ENCODE results near the gene MAGEA9B. TPM values are rescaled to one million over a fixed set of nuclear protein-coding genes. Genes with fewer than 3 reads are reported as not detected.

MAGEA9B gene
- total RNA-seq, 1 experiment from 2014 or later, result 0.47 TPM

DNA sequence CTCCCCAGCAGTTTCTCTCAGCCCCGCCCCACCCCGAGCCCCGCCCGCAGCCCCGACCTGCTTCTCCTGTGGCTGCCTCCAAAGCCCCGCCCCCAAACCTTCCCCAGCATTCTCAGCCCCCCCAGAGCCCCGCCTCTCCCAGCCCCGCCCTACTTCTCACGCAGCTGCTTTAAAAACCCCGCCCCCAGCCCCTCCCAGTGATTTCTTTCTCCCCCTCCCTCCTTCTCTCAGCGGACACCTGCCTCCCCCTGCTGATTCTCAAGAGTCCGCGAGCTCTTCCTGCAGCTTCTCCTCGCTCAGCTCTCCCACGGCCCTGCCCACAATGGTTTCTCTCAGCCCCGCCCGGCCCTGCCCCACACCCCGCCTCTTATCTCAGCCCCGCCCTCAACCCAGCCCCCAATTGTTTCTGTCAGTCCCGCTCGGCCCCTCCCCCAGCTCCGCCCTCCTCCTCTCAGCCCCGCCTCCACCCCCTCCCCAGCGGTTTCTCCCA lies 47.1 kb downstream of the MAGEA9B start:
- intact Hi-C loops (cut with micrococcal nuclease), result no loop called here
- Histone ChIP-seq H3K36me3 (ENCODE audit: control insufficient read depth in 1 of 2, insufficient read depth in 2 of 2, low read length in 2 of 2) (no peaks in the 10 kb centered on the region), H3K79me2 (ENCODE audit: insufficient read depth, low read length) (peaks cover 3% of the 10 kb centered on the region; the same call in 1 of the 2 replicates), H3K9ac (ENCODE audit: low read length) (peak overlapping the region; percentile 66), H3K9me3 (ENCODE audit: control insufficient read depth in 1 of 2, insufficient read depth in 1 of 2, low read depth in 1 of 2, low read length in 2 of 2) (no peaks in the 10 kb centered on the region), H3K4me3 (replicated peaks in 1 of 2; ENCODE audit: low read depth in 1 of 2, low read length in 2 of 2) (peak overlapping the region; percentile 74 to 77), H3K9me2 (ENCODE audit: insufficient read depth) (no peaks in the 10 kb centered on the region), H3K27me3 (ENCODE audit: insufficient read depth, low read length) (no peaks in the 10 kb centered on the region), H3K27ac (ENCODE audit: low read depth, low read length) (peak overlapping the region; percentile 74), H4K20me1 (ENCODE audit: insufficient read depth) (no peaks in the 10 kb centered on the region), H3K4me2 (ENCODE audit: low read length) (peak overlapping the region; percentile 83), H3K4me1 (ENCODE audit: control insufficient read depth in 1 of 2, insufficient read depth in 2 of 2, low read length in 2 of 2) (peaks cover 3 to 4% of the 10 kb centered on the region in 2 experiments; a peak in 2 of 4 replicates), H2AFZ (ENCODE audit: low read depth, low read length, poor library complexity, severe bottlenecking) (no peak overlapping the region)
- TF ChIP-seq POLR2A (IDR thresholded peaks at IDR 0.05; ENCODE audit: borderline replicate concordance, extremely low read depth, insufficient read depth, insufficient read length) (no peak), CTCF (IDR thresholded peaks at IDR 0.05 in 2 of 3, conservative IDR thresholded peaks at IDR 0.05 in 1 of 3; ENCODE audit: borderline replicate concordance in 1 of 3, insufficient read depth in 1 of 3, low read depth in 2 of 3, low read length in 2 of 3) (no peak), REST (IDR thresholded peaks at IDR 0.05; ENCODE audit: low read depth) (no peak), SIN3A (IDR thresholded peaks at IDR 0.05; ENCODE audit: low read depth) (no peak), SP1 (IDR thresholded peaks at IDR 0.05; ENCODE audit: low read depth) (no peak), ZNF274 (IDR thresholded peaks at IDR 0.05; ENCODE audit: low read depth, low read length) (no peak), EZH2phosphoT487 (IDR thresholded peaks at IDR 0.05; ENCODE audit: borderline replicate concordance) (no peak), POLR2AphosphoS5 (IDR thresholded peaks at IDR 0.05; ENCODE audit: low read depth, low read length) (no peak), RAD21 (IDR thresholded peaks at IDR 0.05; ENCODE audit: low read depth) (no peak), ZFX (IDR thresholded peaks at IDR 0.05) (no peak), EZH2 (IDR thresholded peaks at IDR 0.05) (no peak), CBX3 (IDR thresholded peaks at IDR 0.05; ENCODE audit: low read depth) (no peak), SRF (IDR thresholded peaks at IDR 0.05; ENCODE audit: low read depth) (no peak), JUND (IDR thresholded peaks at IDR 0.05) (no peak), TCF7L2 (IDR thresholded peaks at IDR 0.05; ENCODE audit: borderline replicate concordance, extremely low read depth, insufficient read depth, insufficient read length) (no peak)
- TF ChIP-seq, protein P1, sequence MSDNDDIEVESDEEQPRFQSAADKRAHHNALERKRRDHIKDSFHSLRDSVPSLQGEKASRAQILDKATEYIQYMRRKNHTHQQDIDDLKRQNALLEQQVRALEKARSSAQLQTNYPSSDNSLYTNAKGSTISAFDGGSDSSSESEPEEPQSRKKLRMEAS (IDR thresholded peaks at IDR 0.05), result no peak
- TF ChIP-seq, protein P2, sequence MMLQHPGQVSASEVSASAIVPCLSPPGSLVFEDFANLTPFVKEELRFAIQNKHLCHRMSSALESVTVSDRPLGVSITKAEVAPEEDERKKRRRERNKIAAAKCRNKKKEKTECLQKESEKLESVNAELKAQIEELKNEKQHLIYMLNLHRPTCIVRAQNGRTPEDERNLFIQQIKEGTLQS (IDR thresholded peaks at IDR 0.05), result no peak
- TF ChIP-seq, protein P3, sequence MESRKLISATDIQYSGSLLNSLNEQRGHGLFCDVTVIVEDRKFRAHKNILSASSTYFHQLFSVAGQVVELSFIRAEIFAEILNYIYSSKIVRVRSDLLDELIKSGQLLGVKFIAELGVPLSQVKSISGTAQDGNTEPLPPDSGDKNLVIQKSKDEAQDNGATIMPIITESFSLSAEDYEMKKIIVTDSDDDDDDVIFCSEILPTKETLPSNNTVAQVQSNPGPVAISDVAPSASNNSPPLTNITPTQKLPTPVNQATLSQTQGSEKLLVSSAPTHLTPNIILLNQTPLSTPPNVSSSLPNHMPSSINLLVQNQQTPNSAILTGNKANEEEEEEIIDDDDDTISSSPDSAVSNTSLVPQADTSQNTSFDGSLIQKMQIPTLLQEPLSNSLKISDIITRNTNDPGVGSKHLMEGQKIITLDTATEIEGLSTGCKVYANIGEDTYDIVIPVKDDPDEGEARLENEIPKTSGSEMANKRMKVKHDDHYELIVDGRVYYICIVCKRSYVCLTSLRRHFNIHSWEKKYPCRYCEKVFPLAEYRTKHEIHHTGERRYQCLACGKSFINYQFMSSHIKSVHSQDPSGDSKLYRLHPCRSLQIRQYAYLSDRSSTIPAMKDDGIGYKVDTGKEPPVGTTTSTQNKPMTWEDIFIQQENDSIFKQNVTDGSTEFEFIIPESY (IDR thresholded peaks at IDR 0.05; ENCODE audit: extremely low read depth, insufficient replicate concordance, low read length), result no peak
- POLR2A ChIA-PET, result interaction anchor here (0.6 kb wide), 2 partner anchors 41 to 398 kb away, joined by 3 read pairs; partner anchors contain the start of gene EOLA2
- BruUV-seq (replicated peaks), result no TSS peak
- peak; percentile 43 for ATAC-seq
- DNase-seq (ENCODE audit: low read depth, low spot score), result peak; percentile 63
- CTCF ChIA-PET, result interaction anchor here (2.5 kb wide), 1 partner anchor 410 kb away, joined by 13 read pairs; no protein-coding TSS in a partner anchor
- RAD21 ChIA-PET (ENCODE audit: low non-redundant PET in 1 of 2, low total read pairs in 2 of 2, uncharacterized antibody in 2 of 2, unreplicated experiment in 2 of 2), result interaction anchor here in 1 of 2 experiments (0.8 kb wide), 1 partner anchor 825 kb away, joined by 6 read pairs; no protein-coding TSS in a partner anchor

All from HCT116 (cell line).